ENCODE results near the gene ACIN1. TPM values are rescaled to one million over a fixed set of nuclear protein-coding genes. Genes with fewer than 3 reads are reported as not detected.

Gene ACIN1
- total and polyA plus RNA-seq, 9 of the 15 experiments (the other 6 are each of a cell fraction or from before 2014, with no cell fraction given): 5.0 to 196 (median 129) TPM

DNA sequence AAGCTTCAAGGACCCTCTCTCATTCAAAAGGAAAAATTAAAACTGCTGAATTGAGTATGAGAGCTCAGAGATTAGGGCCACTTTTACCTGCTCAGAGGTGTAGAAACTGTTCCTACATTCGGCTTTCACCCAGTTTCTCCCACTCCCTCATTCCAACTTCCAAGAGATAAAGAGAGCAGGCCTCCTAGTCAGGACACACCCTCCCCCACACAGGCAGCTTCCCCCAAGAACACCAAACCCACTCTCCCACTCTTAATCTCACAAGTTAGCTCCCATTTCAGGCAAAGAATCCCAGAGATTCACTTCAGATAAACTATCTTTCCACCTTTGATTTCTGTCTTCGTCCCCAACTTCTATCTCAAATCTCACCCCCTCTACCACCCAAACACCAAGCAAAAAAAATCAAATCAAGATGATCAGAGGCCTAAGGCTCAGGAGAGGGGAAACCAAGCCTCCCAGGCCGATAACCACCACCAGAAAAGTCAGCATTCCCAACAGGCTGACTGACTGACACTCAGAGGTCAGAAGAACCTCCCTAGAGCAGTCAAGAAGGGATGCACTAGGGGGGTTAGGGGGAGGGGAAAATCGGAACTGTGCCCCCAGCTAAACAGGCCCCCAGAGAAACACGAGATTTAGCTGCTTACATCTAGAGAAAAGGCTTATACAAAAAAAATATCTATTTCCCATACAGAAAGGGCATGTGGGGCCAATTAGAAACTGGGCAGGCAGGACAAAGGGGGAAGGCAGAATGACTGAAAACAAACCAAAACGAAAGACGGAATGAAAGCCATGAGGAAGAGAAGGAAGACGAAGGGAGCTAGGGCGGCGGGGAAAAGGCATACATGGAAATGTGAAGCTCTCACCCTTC, 24.4 kb downstream of the ACIN1 start (continued):
- 0 out of 2 replicates have a peak, but pooled peaks have one; percentile 12 for TF ChIP-seq MGA (IDR thresholded peaks at IDR 0.05)
- peak; percentile 37; the same call in 1 of the 2 replicates for TF ChIP-seq ZNF395 (CRISPR knock-in tag; IDR thresholded peaks at IDR 0.05)
- TF ChIP-seq ZKSCAN3 (CRISPR knock-in tag; IDR thresholded peaks at IDR 0.05): no peak
- TF ChIP-seq KDM2B (CRISPR knock-in tag; IDR thresholded peaks at IDR 0.05): no peak
- TF ChIP-seq, protein P1, sequence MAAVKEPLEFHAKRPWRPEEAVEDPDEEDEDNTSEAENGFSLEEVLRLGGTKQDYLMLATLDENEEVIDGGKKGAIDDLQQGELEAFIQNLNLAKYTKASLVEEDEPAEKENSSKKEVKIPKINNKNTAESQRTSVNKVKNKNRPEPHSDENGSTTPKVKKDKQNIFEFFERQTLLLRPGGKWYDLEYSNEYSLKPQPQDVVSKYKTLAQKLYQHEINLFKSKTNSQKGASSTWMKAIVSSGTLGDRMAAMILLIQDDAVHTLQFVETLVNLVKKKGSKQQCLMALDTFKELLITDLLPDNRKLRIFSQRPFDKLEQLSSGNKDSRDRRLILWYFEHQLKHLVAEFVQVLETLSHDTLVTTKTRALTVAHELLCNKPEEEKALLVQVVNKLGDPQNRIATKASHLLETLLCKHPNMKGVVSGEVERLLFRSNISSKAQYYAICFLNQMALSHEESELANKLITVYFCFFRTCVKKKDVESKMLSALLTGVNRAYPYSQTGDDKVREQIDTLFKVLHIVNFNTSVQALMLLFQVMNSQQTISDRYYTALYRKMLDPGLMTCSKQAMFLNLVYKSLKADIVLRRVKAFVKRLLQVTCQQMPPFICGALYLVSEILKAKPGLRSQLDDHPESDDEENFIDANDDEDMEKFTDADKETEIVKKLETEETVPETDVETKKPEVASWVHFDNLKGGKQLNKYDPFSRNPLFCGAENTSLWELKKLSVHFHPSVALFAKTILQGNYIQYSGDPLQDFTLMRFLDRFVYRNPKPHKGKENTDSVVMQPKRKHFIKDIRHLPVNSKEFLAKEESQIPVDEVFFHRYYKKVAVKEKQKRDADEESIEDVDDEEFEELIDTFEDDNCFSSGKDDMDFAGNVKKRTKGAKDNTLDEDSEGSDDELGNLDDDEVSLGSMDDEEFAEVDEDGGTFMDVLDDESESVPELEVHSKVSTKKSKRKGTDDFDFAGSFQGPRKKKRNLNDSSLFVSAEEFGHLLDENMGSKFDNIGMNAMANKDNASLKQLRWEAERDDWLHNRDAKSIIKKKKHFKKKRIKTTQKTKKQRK (IDR thresholded peaks at IDR 0.05; ENCODE audit: borderline replicate concordance, low read depth, low read length): no peak
- TF ChIP-seq HMBOX1 (IDR thresholded peaks at IDR 0.05): 0 out of 2 replicates have a peak, but pooled peaks have one; percentile 28
- no peak for TF ChIP-seq RFX1 (IDR thresholded peaks at IDR 0.05)
- TF ChIP-seq GABPB1 (CRISPR knock-in tag; IDR thresholded peaks at IDR 0.05): peak; percentile 3; the same call in 1 of the 2 replicates
- peak; percentile 20; the same call in 1 of the 2 replicates for TF ChIP-seq SUPT5H (IDR thresholded peaks at IDR 0.05)

Data from K562 (cell line).